Stimulated activated CD4-positive, alpha-beta T cell treated with anti-CD3 and anti-CD28 coated beads, Interleukin-15, amount 100 ng/mL, for 48 hours (primary cell): Measurements from ENCODE around the gene TMPRSS15.

ENCODE experiments used
- DNase-seq, 2 donors: peaks; one replicate each; pipeline ENCODE4 v3.0.0-alpha.2; 2020; ENCODE audit warnings: low read depth in 2 of 2

TMPRSS15 gene

DNA sequence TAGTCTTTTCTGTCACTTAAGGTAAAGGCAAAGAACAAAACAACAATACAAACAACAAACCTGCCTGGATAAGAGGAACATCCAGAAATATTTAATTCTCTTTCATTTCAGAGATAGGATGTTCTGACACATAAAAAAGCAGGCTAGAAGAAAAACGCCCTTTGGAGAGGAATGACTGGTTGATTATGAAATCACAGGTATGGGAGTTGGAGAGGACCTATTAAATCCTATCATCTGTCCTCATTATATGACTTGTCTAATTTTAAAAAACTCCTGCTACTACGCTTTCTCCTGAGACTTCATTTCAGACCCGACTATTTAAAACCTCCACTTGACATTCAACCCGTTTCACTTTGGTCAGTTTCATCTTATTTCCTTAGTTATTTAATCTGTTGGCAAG, 54.1 kb downstream of the TMPRSS15 start:
- DNase-seq: no peak

DNA sequence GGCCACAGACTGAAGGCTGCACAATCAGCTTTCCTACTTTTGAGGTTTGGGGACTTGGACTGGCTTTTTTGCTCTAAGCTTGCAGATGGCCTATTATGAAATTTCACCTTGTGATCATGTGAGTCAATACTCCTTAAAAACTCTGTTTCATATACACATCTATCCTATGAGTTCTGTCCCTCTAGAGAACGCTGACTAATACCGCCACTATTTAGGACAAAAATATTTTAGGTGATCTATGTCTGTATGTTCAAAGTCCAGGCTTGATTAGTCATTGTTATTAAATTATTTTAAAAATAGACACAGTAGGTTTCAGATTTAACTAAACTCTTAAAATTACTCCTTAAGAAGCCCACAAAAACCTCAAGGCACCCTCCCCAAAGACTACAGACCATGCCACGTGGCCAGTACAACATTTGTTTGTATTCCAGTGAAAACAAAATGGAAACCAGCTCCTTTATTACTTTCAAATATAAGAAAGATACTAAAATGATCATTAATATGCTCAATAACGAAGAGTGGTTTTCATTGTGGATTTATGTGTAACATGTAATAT, 63.1 kb downstream of the TMPRSS15 start:
- no peak for DNase-seq

DNA sequence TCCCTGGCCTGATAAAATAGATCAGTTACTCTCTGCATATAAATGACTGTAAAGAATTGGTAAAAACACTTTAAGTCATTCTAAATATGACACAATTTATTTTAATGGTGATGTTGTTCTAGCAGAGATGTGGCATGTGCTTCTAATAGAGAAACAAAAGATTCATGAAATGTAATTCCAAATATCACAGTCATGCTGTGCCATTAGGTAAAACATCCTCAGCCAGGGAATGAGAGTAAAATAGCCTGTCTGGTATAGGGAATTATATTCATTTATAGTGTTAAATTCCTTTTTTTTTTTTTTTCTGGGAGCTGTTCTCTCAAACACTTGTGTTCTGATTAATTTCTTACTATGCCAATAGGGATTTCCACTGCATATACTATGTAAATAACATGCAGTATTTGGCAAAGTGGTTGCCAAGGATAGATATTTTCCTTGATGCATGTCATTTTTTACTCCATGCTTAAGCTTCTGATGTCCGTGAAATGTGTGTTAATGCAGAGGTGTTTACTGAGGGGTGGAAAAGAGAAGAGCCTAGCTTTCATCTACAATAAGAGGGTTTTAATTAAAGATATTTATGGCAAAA, 67.8 kb downstream of the TMPRSS15 start:
- DNase-seq: no peak

DNA sequence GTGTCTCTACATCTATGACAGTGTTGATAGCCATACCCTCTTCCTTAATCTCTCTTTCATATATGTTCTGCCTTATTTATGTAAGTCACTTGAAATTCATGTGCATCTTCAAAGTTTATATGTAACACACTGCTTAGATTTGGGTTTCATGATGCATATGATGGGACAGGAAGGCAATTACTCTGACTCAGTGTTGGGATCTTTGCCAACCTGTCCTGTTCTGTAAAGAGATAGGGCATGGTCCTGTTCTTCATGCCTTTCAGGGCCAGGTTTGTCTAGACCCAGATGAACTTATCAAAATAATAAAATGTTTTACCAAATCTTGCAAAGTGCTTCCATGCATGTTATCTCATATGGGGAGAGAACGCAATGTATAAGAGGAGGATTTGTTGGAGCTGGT, 69.5 kb downstream of the TMPRSS15 start:
- no peak for DNase-seq

DNA sequence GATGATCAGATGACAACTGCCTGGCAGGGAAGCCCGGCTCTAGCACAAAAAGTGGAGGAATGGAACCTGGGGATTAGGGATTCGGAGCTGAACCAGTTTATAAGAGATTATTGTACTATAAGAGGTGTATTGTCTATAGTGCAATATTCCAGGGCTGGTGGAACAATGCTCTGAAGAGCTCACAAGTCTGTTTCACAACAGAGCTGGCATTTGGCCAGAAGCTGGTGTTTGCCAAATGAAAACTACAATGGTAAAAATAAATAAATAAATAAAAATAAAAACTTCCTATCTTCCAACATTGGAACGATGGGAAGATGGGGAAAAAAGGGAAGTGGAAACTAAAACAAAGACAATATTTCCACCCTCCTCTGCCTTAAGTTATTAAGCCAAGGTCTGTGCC, 85.4 kb downstream of the TMPRSS15 start:
- no peak for DNase-seq

DNA sequence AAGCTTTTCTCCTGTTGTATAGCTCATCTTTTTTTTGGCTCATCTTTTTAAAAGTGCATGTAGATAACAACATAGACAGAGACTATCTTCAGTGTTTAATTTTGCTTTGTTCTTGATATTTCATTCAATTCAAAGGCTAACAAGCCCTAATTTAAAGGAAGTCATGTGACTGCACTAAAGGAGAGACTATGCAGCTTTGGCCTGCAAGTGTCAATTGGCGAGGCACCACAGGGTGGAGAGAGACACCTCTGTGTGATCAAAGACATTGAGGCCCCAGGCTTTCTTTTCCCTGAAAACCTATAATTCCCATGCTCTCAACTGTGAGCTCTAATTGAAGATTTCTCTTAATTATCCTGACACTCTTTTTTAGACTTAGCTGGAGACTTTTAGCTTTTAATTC, 105.4 kb downstream of the TMPRSS15 start:
- DNase-seq: no peak

DNA sequence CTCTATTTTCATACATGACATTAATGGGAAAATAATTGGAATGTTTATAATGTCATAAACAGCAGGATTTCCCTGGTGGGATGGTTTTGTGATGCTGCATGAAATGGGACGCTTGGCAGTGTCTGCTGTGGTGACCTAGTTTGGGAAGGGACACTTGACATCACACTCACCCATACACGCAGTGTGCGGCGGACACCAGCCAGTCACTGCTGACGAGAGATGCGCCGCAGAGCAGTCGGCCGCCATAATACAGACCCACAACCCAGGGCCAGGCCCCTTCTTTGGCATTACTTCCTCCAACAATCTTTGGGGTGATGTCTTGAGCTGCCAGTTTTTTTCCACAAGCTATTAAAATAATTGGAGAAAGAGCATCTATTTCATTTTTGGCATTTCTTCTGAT, 109.5 kb downstream of the TMPRSS15 start:
- DNase-seq: no peak

DNA sequence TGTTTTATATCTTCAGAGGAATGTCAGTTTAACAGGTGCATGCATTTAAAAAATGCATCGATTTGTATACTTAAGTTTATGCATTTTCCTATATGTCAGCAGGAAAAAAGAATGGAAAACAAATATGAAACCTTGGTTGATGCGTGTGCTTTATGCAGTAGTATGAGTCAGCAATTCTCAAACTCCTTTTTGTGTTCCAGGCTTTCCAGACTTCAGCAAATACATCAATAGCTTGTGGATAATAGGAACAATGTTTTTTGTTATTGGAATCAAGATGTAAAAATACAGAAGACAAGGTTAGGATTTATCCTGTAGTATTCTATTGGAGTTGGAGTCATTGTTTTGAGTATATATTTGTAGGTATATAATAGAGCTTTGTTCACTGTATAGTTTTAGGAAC, 113.7 kb downstream of the TMPRSS15 start:
- DNase-seq: no peak

DNA sequence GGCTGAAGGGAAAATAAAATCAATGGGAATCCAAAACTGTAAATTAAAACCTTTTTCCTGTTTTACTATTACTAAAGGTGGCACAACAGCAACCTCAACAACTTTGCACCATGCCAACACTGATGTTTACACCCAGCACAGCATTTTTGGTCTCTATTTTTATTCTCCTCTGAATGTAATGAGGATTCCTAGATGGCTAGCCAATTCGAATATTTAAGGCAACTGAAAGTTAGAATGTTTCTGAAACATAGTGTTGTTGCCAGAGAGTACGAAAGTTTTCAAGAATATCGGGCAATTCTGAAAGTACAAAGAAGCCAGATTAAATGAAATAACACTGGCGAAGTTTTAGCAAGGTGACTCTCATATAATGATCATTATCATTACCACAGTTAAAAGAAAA, 118.2 kb downstream of the TMPRSS15 start:
- DNase-seq: no peak

DNA sequence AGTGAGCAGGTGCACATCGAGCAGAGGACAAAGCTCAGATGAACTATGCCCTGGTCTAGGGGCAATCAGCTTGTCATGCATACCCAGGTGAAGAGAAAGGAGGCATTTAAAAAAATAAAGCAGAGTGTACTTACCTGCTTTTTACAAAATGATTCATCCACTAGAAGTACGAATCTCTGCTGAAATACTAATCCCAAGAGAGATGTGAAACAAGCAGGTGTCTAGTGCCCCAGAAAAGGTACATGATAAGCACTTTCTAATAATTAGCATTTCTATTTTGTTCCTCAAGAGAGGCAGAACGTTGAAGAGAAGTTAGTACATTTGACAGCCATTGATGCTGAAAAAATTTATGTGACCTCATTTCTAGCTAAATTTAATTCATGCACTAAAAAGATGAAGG, 127.8 kb downstream of the TMPRSS15 start:
- DNase-seq: no peak

DNA sequence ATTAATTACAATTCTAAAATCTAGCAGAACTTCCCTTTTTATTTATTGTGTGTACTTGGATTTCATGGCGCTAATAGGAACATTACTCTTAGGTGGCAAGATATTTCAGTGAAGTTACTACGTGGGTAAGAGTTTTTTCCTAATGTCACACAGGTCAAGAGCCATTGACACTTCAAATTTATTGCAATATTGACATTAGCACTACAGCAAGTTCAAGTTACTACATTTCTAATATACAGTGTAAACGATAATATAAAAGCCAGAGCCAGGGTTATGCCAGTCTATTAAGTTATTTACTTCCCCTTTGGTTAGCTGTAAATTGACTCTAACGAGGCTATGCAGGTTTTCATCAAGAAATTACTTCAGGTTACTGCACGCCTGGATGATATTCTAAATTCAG, 129.2 kb downstream of the TMPRSS15 start:
- DNase-seq: no peak

DNA sequence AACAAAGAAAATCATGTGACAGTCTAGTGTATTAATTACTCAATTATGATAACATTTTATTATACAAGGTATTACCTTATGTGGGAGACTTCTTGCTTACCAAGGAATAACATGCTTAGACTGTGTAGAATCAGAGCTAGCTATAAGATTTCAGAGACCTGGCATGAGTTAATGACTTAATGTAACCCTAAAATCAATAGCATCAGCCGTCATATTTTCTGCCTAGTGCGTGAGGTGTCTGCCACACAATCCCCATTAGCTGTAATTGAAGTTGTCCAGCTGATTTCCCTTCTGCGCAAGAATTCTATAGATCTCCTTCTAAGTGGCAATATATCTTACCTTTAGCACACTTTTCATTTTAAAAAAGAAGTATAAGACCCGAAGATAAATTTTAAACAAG, 130.2 kb downstream of the TMPRSS15 start:
- DNase-seq: no peak

DNA sequence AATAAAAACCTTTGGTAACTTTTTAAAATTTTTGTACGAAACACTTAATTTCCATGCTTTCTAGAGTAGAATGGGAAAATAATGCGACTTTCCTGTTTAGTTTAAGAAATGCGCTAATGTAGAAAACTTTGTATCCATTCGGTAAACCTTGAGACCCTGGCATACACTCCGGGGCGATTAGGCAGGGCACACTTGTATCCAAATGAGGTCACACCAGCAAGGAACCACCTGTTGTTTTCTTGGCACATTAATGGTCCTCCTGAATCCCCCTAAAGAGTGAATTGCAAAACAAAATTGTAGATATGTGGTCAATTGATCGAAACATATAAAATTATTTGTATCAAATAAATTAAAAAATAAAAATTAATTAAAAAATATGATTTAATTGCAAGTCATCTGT, 133.7 kb downstream of the TMPRSS15 start:
- DNase-seq: no peak

DNA sequence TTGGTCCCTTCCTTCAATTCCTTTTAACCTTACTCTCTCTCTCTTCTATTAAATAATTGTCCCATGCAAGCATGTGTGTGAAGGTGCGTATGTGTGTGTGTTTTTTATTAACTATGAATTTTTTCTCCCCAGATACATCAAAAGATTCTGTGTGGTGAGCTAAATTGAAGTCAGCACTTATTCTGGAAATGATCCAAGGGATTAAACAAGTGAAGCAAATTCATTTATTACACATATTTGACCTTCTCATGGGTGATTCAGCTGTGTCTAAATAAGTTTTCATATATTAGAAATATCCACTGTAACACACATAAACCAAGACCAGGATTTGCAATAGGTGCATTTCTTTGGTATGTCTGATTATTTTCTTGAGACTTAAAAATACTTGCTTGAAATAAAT, 134.7 kb downstream of the TMPRSS15 start:
- no peak for DNase-seq

DNA sequence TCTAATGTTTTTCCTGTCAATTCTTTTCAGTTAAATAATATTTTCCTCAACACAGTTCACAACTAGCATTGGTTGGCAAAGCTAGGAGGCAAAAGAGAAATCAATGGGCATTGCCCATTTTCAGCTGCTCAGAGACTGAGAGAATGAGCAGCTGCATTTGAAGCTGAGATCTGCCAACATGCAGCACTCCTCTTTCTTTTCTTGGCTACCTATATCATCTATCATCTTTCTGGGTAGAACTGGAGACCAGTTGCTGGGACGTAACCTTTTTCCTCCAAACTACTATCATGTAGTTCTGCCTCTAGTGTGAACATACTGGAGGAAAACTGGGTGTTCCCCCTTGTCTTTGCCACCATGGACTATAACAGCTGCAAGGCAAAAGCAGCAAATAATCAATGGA, 136.1 kb downstream of the TMPRSS15 start:
- no peak for DNase-seq

DNA sequence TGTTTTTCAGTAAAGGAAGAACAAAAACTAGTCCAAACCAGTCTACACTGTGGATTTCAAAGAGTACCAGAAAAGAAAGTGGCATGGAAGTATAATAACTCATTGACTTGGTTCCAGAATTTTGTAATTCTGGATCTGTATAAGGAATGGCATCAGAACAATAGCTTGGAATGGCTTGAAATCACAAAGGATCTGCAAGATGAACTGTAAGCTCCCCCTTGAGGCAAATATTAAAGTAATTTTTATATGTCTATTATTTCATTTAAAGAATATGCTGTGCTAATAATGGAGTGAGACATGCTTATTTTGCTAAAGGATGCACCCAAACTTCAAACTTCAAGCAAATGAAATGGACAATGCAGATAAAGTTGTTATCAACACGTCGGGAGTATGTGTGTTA, 137.6 kb downstream of the TMPRSS15 start:
- DNase-seq: no peak

DNA sequence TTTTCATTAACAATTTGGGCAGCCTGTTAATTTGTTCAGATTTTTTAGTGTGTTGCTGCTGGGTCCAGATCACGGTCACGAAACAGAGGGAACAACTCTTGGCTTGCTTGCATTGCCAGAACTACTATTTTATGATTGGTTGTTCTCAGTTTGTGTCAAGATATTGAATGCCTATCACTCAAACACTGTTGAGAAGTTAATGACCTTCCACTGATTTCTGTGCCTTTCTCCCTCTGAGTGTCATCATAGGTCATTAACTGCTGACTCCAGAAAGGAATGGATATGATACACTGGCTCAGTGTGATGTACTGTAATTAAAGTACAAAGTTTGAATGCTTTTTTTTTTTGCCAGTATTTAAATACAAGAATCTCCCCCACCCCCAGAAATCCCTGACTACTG, 149.8 kb downstream of the TMPRSS15 start:
- no peak for DNase-seq

DNA sequence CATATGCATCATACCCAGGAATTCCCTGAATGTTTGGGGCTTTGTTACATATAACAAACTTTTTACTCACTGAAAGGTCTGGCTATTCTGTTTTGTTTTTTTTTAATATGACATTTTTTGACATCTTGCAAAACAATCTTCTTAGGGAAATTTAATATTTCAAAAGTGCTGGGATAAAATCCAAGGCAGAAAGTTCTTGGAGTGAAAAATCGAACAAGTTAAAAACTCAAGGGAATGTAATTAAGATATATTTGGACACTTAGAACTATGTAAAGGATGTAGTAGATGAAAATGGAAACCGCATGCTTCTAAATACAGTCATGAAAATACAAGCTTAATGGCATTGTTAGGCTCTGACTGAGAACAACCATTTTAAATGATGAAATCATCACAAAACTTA, 150.4 kb downstream of the TMPRSS15 start:
- DNase-seq: no peak

DNA sequence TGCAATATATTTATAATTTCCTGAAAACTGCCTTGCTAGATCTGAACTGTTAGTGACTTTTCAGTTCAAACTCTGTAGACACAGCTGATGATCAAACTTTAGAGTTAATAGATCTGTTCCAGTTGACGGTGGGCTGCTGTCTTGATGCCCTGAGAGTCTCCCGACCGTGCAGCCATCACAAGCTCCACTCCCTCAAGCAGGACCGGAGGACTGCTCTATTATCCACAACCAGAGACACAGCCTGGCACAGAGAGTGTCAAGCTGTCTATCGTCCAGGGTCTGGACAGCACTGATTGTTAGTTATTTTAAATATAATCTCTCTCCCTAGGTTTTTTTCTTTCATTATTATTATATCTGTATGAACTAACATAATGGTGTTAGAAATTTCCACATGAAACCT, 150.9 kb downstream of the TMPRSS15 start:
- DNase-seq: no peak

DNA sequence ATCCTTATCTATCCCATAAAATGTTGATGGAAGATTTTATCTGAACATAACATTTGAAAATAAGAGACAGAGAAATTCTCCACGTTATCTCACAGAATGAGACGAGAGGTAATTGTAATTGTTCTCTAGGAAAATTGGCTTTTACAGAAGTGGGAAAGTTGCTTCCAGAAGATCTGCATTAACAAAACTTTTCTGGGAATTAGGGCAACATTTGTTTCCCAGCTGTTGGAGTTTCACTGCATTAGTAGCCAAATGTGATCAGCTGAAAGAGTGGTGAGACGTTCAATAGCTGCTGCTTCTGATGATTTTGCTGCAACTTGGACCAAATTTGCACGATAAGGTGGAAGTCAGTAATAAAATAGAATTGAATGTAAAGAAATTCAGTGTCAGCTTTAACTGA, 151.3 kb downstream of the TMPRSS15 start:
- DNase-seq: no peak

DNA sequence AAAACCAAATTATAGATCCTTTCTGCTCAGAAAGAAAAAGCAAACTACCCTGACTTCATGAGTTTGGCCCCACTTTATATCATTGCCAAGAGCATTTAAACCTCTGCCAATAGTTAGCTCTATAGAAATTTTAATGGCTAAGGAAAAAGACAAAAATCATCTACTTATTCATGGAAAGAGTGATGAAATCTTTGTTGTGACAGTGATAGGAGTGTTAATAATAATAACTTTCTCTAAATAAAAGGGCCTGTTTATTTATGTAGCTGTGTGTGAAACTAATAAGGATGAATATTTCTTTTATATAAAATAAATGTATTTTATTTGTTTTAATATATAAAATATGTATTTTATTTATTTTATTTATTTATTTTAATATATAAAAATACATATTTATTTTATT, 152.5 kb downstream of the TMPRSS15 start:
- DNase-seq: no peak

DNA sequence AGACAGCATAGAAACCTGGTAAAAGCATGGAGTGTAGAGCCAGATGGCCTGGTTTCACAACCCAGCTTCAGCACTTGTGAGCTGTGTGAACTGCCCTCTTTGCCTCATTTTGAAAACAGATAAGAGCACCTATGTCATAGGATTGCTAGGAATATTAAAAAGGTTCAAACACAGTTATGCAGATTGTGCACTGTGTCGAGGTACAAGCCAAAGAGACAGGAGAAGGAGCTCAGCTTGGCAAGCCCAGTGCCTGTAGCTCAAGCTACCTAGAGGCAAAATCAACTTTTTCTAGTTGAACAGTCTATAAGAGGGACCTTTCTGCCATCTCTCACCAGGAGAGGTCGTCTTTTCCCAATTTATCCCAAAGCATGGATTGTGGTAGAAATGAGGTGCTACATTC, 153.9 kb downstream of the TMPRSS15 start:
- no peak for DNase-seq

DNA sequence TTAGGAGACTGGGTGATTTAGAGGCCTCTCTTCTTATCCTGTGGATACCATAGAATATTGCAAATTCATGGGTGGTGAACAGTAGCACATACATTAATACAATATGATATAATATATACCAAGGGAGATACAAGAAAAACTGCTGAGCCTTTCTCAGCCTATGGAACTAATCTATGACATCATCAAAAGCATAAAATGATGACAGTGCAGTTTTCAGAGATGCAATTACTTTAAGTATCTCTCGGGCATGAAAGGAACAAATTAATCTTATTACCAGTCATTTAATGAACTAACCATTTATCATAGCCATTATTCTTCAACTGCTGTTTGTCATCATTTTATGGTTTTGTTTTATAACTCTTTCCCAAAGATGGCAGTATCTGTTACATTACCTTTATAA, 155.4 kb downstream of the TMPRSS15 start:
- no peak for DNase-seq

DNA sequence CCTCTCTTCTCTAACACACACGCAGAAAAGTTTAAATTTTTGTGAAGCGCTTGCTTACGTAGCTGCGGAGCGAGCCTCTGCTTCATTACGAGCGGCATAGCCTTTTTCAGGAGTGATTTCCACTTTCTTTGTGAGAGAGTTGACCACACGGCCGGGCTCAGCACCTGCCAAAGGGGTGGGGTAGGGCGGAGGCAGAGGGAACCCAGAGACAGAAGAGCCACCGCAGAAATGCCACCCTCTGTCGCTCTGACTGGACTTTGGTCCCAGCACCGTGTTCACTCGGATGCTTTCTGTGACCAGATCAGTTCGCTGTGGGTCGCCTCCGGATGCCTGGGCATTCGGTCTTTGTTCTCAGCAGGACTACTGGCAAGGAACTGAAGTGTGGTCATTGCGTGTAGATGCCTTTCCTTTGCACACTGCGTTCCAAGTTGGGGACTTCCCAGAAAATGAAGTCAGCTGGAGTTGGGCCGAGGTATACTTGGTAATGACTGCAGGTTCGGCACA, 158.1 kb downstream of the TMPRSS15 start:
- DNase-seq: no peak
